GM19193 (cell line): ENCODE data around the gene COL7A1.

Experiments used
- POLR2A ChIP-seq: IDR thresholded peaks from 4 replicates; pipeline ENCODE4 v1.6.1; 2011; ENCODE audit not compliant: insufficient read depth, insufficient read length; ENCODE audit errors: extremely low read depth

Gene COL7A1

DNA sequence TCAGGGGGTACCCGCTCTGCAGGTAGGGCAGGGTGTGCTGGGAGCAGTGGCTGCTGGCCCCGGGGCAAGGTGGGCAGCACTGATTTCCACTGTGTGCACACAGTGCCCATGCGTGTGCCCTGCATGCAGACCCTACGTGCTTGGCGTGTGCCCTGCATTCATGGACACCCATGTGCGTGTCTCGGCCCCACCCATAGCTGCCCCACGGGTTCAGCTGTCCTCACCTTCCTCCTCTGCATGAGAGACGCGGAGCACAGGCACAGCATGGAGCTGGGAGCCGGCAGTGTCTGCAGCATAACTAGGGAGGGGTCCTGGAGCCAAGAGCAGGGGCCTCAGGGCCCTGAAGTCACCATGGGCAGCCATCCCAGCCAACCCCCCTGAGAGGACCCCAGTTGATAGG is 29.9 kb downstream of the COL7A1 start:
- TF ChIP-seq POLR2A, result no peak

DNA sequence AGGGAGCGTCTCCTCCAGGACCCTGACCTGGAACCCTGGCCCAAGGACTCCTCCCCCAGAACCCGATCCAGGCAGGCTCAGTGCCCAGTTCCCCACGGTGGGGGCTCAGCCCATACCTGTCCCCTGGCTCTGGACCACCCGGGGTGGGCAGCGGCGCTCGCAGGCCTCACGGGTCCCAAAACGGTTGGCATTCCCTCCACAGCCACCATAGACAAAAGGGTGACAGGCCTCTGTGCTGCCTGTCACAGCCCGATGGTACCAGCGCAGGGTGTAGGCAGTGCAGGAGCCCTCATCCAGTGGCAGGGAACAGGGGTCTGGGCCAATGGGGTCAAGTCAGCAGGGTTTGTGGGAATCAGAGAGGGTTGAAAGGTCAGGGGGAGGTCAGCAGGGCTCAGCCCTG is 30.5 kb downstream of the COL7A1 start:
- TF ChIP-seq POLR2A, result no peak

DNA sequence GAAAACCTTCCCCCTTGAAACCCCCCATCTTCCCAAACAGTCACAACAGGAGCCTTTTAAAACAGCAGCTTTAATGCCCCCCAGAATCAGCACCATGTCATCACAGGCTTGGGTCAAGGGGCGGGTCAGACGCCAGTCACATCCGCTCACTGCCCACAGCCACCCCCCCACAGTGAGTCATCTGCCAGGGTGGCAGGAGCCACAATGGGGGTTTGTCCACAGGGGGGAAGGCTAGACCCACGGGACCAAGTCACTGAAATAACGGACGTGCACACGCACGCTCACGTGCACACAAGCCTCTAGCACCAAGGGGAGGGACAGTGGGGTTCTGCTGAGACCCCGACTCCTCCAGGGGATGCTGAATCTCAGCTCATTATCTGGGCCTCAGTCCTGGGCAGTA is 31.1 kb downstream of the COL7A1 start:
- TF ChIP-seq POLR2A, result no peak

DNA sequence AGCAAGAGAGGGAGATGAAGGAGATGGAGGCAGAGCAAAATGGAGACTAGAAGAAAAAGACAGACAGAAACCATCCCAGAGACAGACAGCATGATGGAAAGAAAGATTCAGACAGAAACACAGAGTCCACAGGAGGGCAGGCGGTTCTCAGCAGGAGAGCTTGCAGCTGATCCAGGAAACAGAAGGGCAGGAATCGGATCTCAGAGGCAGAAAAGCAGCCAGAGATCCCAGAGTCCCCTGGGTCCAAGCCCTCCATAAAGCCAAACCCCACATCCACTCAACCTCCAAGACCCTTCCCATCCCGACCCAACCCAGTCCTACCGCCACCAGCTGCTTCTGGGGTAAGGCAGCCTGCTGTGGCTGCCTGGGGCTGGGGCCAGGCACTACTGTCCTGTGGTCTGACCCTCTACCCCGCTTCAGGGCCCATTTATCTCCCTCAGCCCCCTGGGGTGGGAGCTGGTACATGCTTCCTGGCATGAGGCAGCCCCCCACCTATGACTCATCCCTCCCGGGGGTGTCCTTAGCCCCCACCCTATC is 31.7 kb downstream of the COL7A1 start, which contains the start of gene UCN2:
UCN2 (minus strand) TSS at position 400 of the 537 bp plus-strand sequence. CDS start 657 bp downstream, outside the sequence.
- TF ChIP-seq POLR2A, result no peak

DNA sequence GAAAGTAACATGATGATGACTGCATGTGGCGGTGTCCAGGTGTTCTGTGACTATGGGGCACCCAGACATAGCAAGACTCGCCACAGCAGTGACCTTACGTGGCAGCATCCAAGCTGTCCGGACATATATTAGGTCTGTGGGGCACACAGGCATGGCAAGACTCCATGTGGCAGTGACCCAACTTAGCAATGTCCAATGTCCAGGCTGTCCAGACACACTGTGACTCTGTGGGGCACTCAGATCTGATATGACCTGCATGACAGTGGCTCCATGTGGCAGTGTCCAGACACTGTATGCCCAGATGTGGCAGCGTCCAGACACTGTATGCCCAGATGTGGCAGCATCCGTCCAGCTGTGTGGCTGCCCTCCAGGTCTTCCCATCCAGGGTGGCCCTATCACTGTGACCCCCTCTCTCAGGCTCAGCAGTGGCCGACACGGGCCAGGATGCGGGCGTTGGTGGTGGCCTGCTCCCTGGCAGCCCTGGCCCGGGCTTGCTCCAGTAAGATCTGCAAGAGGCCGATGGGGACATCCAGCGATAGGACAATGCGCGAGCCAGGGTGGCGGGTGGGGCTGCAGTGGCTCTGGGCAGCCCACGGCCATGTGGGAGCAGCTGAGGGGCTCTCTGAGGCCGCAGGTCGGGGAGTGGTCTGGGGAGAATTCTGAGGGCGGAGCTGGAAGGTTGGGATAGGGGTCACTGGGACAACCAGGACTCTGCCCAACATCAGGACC is 32.6 kb downstream of the COL7A1 start:
- no peak for TF ChIP-seq POLR2A

DNA sequence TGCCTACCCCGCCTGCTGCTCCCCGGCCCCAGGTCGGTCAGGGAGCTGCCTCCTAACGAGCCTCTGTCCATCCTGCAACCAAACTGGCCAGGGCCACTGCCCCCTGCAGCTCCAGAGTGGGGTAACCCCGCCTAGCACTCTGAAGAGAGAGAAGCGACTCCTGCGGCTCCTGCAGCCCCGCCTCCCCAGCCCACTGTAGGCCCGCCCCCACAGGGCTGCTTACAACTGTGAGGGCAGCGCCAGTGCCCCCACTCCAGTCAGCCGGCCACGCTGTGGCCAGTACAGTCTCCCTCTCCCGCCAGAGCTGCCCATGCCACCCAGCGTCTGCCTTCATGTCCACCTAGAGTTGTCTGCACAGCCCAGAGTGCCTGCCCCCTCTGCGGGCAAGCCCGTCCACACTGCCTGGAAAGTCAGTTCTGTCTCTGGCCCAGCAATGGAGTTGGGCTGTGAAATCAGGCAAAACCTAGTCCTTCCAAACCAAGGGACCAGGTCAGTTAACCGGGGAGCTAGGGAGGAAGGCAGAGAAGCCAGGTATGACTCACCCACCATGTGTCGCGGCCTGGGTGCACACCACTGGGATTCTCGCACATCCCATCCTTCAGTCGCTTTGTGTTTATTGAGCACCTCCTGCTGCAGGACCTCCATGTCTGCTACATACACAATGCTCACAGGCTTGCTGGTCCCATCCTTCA is 33.9 kb downstream of the COL7A1 start:
- TF ChIP-seq POLR2A, result no peak

DNA sequence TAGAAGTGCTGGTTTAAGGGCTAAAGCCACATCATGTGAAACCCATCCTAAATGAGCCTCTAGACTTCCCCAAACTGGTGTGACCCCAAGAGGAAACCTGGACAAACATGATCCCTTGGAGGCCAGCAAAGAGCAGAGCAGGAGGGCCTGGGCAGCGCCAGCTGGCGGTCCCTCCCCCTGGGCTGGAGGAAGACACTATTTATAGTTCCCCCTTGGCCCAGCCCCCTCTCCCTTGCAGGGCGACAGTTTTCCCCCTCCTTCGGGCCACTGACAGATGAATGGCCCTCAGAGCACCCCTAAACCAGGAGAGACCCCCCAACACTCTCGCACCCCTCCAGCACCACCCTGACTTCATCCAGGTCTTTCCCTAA is 34.5 kb downstream of the COL7A1 start:
- no peak for TF ChIP-seq POLR2A

DNA sequence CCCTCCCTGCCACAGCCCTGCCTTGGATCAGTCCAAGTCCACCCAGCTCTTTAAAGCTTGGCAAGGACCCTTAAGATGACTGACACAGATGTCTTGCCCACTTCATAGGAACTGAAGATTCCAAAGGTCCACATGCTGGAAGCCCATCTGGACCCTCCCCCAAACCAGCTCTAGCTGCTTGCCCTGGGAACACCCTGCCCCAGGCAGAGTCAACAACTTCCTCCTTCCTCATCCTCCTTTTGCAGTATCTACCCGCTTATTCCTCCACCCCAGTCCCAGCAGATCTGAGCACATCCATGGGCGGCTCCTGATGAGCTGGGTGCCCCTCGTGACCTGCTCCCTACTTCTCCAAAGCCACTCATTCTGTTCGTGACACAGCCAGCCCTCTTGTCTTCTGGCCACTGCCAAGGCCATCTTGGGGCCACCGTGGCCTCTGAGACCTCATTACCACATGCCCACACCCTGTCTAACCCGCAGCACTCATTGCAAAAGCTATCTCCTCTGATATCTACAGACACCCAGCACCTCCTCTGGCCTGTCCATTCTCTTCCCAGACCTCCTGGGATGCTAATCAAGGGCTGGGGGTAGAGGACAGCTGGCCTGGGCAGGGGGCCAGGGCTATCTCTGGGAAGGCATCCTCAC is 36.5 kb downstream of the COL7A1 start:
- TF ChIP-seq POLR2A, result no peak

DNA sequence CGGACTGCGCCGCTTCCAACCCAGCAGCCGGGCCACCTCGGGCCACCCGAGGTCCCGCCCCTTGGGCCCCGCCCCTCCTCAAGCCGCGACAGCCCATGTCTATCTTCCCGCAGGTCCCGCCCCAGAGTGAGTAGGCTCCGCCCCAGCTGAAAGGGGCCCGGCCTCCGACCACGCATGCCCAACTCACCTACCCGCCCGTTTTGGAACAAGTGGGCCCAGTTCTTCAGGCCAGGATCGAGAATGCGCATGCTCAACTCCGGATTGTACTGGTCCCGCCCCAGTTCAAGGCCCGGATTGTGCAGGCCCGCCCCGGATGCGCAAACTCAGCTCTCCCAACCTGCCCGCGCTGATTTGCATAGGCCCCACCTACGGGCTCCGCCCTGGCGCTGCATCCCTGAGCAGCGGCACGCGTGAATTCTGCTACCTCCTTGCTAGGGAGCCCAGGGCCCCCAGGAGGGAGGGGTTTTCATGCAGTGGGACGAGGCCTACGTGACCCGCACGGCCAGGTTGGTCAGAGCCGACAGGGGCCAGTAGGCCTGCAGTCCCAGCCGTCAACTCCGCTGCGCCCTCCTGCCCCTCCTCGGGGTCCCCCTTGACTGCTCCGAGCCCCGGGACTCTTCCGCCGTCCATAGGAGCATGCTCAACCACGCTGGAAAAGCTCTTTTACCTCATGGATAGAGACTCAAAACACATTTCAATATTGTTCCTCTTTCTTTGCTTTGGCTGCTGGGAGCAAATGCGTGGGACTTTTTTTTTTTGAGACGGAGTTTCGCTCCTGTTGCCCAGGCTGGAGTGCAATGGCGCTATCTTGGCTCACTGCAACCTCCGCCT is 38.1 kb downstream of the COL7A1 start, which contains the start of gene PFKFB4:
PFKFB4 (minus strand) TSS at position 8 of the 831 bp plus-strand sequence. CDS start 26 bp downstream, outside the sequence.
- peak; percentile 59 for TF ChIP-seq POLR2A

DNA sequence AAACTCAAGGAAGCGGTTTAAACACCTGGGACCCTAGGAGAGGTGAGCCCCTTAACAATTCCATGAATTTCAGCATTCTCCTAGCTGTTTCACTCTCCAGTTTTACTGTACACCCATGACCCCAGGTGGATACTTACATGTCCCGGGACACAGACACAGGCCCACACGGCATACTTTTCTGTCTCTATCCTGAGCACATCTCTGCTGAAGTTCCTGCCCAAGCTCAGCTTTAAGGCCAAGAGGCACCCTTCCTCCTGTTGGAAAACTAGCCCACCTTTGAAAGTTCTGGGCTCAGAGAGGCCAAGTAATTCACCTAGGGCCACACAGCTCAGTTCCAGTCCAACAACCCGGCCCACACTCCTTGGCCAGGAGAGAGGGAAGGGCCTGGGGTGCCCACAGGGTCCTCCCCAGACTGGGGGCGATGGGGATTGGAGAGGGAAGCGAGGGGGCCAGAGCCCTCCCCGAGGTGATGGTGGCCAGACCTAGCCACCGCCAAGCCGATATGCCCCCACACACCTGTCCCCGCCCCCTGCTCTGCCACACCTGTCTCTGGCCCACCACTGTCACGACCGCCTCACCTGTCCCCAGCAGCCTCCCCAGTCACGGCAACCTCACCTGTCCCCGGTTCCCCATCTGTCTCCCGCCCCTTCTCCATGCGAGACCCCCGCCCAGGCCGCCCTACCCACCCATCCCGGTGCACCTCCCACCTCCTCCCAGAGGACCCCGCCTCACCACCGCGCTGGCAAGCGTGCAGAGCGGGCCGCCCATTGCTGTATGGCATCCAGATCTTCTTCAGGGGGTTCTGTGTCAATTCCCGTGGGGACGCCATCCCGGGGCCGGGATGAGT is 39.0 kb downstream of the COL7A1 start:
- no peak for TF ChIP-seq POLR2A

DNA sequence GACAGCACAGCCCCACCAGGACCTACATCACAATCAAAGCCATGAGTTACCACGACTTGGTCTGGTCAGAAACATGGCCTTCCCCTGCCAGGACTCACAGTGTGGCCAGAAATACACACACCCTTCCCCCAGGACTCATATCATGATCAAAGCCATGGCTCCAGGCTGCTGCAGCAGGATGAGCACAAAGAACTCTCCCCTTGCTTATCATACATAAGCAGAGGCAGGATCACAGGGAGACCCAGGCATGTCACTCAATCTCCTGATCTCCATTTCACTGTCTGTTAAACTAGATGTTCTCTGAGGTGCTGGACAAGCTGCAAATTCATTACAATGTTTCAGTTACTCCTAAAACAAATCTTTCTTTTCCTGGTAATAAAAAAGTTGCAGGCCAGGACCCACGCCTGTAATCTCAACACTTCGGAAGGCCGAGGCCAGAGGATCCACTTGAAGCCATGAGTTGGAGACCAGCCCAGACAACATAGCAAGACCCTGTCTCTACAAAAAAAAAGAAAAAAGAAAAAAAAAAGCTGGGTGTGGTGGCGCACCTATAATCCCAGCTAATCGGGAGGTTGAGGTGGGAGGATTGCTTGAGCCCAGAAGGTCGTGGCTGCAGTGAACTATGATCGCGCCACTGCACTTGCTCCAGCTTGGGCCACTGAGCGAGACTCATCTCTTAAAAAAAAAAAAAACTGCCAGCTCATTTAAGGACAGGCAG is 39.7 kb downstream of the COL7A1 start:
- no peak for TF ChIP-seq POLR2A

DNA sequence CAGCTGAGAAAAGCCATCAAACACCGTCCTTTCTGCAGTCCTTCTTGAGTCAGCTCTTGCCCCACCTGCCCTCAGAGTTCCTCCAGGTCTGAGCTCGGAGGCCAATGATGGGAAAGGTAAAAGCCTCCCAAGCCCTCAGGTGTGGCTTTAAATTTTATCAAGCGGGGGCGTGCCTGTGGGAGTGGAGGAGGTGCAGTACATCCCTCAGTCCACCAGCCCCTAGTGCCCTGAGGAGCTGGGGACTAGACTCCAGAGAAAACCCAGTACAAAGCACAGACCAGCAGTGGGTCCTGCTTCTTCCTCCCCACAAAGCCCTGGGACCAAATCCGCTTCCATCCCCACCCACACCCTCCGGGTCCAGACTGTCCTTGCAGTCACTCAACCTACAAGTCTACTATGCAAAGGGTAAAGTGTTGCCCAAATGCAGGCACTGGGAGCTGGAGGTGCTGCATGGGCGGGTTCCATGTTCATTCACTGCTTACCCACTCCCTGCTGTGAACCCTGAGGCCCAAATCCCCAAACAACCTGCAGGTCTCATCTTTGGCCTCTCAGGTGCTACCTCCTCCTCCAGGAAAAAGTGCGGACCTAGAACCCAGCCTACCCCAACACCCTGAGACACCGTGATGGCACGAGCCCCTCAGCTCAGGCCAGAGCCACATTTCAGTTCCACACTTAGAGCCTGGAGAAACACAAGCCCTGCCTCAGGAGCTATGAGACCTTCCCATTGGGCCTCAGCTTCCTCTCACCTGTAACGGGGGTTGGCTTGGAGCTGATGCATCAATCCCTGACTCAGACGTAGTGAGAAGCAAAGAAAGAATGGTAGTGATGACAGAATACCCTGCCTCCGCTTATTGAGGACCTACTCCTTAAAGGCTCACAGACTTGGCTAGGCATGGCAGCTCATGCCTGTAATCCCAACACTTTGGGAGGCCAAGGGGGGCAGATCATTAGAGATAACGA is 41.0 kb downstream of the COL7A1 start:
- TF ChIP-seq POLR2A, result no peak
